HFFc6 (cell line): ENCODE data around the gene EVI5. TPM values are rescaled to one million over a fixed set of nuclear protein-coding genes. Genes with fewer than 3 reads are reported as not detected.

Experiments used
- DNase-seq: peaks from one replicate; pipeline ENCODE4 v3.0.0-alpha.2; 2018
- H3K27ac Mint-ChIP-seq: 2 replicates; pipeline ENCODE4 v1.8.0; 2020; ENCODE audit warnings: mild to moderate bottlenecking, mixed read lengths
- H3K27me3 Mint-ChIP-seq: 2 replicates; pipeline ENCODE4 v1.8.0; 2021; ENCODE audit warnings: mild to moderate bottlenecking, moderate library complexity, mixed read lengths; ENCODE audit not compliant: insufficient read depth
- H3K36me3 Mint-ChIP-seq: 2 replicates; pipeline ENCODE4 v1.8.0; 2021; ENCODE audit warnings: low read depth, mixed read lengths
- H3K4me1 Mint-ChIP-seq: 2 replicates; pipeline ENCODE4 v1.8.0; 2020; ENCODE audit warnings: low read depth, mixed read lengths
- H3K4me3 Mint-ChIP-seq: 2 replicates; pipeline ENCODE4 v1.8.0; 2020; ENCODE audit warnings: mild to moderate bottlenecking, moderate library complexity, mixed read lengths
- H3K9me3 Mint-ChIP-seq: 2 replicates; pipeline ENCODE4 v1.8.0; 2020; ENCODE audit warnings: mild to moderate bottlenecking, mixed read lengths
- CTCF ChIP-seq: fragments of 200-600 bp; sonication (generic); IDR thresholded peaks from 2 replicates; pipeline ENCODE4 v1.5.0; 2021; ENCODE audit warnings: antibody characterized with exemption, mild to moderate bottlenecking
- total RNA-seq, 6 experiments: library from RNA; stranded (reverse); fragmentation: NEBNext Ultra II Directional; extraction: Animal tissue kit (Norgen Biotek cat#: 25700); gene quantifications; 2 replicates in 1 of 6; 3 replicates in 5 of 6; pipeline ENCODE4 v1.2.3, GENCODE V29; 2021

The EVI5 gene
- total RNA-seq, 6 experiments from 2014 or later = 31.7 to 43.7 (median 34.0) TPM

- Mint-ChIP-seq H3K27me3 (no peaks in the 10 kb centered on the region), H3K4me1 (no peaks in the 10 kb centered on the region), H3K4me3 (no peak overlapping the region), H3K36me3 (peaks cover 17% of the 10 kb centered on the region), H3K27ac (no peak overlapping the region), H3K9me3 (peaks cover 9% of the 10 kb centered on the region)
- TF ChIP-seq CTCF = no peak
- DNase-seq = no peak
Observed at GRCh38 chr1:92768296-92768695, 16.6 kb downstream of the EVI5 start.

- no peak for TF ChIP-seq CTCF
- Mint-ChIP-seq H3K27me3 (no peaks in the 10 kb centered on the region), H3K27ac (no peak overlapping the region), H3K4me1 (peaks cover 12% of the 10 kb centered on the region), H3K36me3 (peaks cover 12% of the 10 kb centered on the region), H3K4me3 (no peak overlapping the region), H3K9me3 (peaks cover 5% of the 10 kb centered on the region)
- no peak for DNase-seq
Observed at GRCh38 chr1:92764116-92764515, 20.8 kb downstream of the EVI5 start.

DNA sequence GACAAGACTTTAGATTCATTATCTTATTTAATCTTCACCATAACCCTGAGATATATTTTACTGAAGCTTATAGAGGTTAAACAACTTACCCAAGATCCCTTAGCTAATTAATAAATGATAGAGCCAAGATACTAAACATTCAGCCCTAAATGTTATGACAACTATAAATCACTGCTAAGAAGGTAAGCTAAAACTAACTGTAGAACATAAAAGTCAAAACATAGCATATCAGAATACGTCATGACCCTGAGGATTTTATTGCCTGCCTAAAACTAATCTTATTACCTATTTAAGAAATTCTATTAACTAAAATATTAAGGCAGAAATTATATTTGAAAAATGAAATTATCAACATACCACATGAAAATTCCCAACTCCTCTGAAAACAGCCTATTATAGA, 22.6 kb downstream of the EVI5 start:
- H3K4me3 Mint-ChIP-seq = no peak overlapping the region
- H3K27me3 Mint-ChIP-seq = no peaks in the 10 kb centered on the region
- DNase-seq = no peak
- no peaks in the 10 kb centered on the region for H3K9me3 Mint-ChIP-seq
- no peak overlapping the region for H3K27ac Mint-ChIP-seq
- peaks cover 21% of the 10 kb centered on the region for H3K4me1 Mint-ChIP-seq
- H3K36me3 Mint-ChIP-seq = no peaks in the 10 kb centered on the region
- no peak for TF ChIP-seq CTCF

GRCh38 chr1:92759361-92759760, 25.5 kb downstream of the EVI5 start:
- H3K36me3 Mint-ChIP-seq = peaks cover 16% of the 10 kb centered on the region
- no peak overlapping the region for H3K4me3 Mint-ChIP-seq
- peak overlapping the region; percentile 53 for H3K27ac Mint-ChIP-seq
- H3K9me3 Mint-ChIP-seq = no peaks in the 10 kb centered on the region
- H3K4me1 Mint-ChIP-seq = peaks cover 35% of the 10 kb centered on the region
- H3K27me3 Mint-ChIP-seq = no peaks in the 10 kb centered on the region; the same call in 1 of the 2 replicates
- no peak for TF ChIP-seq CTCF
- DNase-seq = no peak

GRCh38 chr1:92756537-92756936, 28.4 kb downstream of the EVI5 start:
- no peak overlapping the region for H3K4me3 Mint-ChIP-seq
- no peak for DNase-seq
- no peak overlapping the region for H3K27ac Mint-ChIP-seq
- peaks cover 17% of the 10 kb centered on the region for H3K36me3 Mint-ChIP-seq
- no peaks in the 10 kb centered on the region; the same call in none of the 2 replicates for H3K27me3 Mint-ChIP-seq
- H3K9me3 Mint-ChIP-seq = no peaks in the 10 kb centered on the region
- no peak for TF ChIP-seq CTCF
- H3K4me1 Mint-ChIP-seq = peaks cover 64% of the 10 kb centered on the region
